ENCODE measurements around the gene PPP2R2B. TPM values are rescaled to one million over a fixed set of nuclear protein-coding genes. Genes with fewer than 3 reads are reported as not detected.

PPP2R2B gene
- total and polyA plus RNA-seq, 12 donors, result 0.35 to 11.7 (median 4.7) TPM

DNA sequence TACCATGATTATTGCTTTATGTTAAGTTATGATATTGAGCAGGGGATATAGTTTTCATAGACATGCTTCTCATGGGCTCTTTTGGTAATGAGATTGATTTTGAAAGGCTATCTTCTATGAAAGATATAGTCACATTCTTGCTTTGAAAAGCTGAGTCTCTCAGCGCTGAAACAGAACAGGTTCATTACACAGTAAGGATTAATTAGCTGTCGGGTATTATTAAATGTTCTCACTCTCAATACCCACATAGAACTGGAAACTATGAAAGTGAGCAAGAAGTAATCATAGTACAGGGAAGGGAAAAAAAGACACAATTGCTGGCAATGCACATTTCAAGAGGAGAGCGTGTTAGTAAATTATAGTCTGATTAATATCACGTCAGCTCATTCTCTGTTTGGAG is 190.9 kb downstream of the PPP2R2B start:
- H3K27me3 ChIP-seq, result no peaks in the 10 kb centered on the region
- H3K27ac ChIP-seq, result no peak overlapping the region
- WGBS, 4 donors, result 76 to 83% (median 79%) methylated on average over 4 of the region's 4 CpGs
- no peaks in the 10 kb centered on the region for H3K9me3 ChIP-seq (replicated peaks in 1 of 3)
- DNase-seq, result no peak
- H3K4me3 ChIP-seq, result no peak overlapping the region
- intact Hi-C loops (cut with DNase I), result no loop called here
- H3K4me1 ChIP-seq (replicated peaks in 1 of 2), result no peaks in the 10 kb centered on the region
- H3K36me3 ChIP-seq (replicated peaks in 1 of 2), result no peaks in the 10 kb centered on the region
- TF ChIP-seq, protein P1, sequence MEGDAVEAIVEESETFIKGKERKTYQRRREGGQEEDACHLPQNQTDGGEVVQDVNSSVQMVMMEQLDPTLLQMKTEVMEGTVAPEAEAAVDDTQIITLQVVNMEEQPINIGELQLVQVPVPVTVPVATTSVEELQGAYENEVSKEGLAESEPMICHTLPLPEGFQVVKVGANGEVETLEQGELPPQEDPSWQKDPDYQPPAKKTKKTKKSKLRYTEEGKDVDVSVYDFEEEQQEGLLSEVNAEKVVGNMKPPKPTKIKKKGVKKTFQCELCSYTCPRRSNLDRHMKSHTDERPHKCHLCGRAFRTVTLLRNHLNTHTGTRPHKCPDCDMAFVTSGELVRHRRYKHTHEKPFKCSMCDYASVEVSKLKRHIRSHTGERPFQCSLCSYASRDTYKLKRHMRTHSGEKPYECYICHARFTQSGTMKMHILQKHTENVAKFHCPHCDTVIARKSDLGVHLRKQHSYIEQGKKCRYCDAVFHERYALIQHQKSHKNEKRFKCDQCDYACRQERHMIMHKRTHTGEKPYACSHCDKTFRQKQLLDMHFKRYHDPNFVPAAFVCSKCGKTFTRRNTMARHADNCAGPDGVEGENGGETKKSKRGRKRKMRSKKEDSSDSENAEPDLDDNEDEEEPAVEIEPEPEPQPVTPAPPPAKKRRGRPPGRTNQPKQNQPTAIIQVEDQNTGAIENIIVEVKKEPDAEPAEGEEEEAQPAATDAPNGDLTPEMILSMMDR (IDR thresholded peaks at IDR 0.05), result no peak
- no peak for TF ChIP-seq POLR2A (IDR thresholded peaks at IDR 0.05)

DNA sequence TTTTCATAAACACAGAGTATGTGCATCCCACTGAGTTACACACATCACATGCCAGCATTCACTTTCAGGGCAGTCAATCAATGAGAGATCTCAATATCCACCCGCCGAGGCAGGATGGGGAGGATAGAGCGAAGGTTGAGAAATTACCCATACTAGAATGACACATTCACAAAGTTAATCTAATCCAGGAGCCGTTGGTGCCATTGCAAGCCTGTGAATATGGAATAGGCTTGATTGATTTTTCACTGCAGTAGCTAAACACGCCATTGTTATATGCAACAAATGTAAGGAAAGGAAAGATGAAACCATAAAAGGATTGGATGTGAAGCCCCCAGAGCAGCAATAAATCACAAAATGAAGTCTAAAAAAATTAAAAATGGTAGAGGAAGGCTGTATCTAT is 194.7 kb downstream of the PPP2R2B start:
- TF ChIP-seq POLR2A (IDR thresholded peaks at IDR 0.05), result no peak
- TF ChIP-seq, protein P1 (IDR thresholded peaks at IDR 0.05), result no peak

DNA sequence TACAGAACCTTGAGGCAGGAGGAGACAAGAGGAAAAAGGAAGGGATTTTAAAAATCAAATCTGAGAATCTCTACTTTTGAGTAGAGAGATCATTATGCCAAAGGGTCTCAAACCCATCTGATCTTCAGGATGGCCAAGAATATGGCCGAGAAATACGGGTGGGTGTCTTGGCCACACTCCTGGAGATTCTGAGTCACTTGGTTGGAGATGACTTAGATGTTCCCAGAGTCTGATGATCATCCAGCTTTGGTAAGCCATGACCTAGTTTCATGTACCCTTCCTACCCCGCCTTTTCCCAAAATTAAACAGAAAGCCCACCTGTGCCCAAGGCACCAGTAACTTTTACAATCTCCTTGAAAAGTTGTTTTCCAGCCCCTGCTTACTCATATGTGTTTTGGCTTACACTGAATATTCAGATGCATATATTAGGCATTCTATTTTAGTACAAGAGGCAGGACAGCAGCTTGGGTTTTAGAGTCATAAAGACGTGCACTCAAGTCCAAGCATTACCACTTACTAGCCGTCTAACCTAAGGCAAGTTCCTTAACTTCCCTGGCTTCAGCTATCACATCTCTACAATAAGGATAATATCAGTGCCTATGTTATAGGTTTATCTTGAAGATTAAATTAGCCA is 195.5 kb downstream of the PPP2R2B start:
- Histone ChIP-seq H3K9me3 (replicated peaks in 1 of 3) (no peaks in the 10 kb centered on the region), H3K27me3 (no peaks in the 10 kb centered on the region), H3K27ac (no peak overlapping the region), H3K4me1 (replicated peaks in 1 of 2) (peaks cover 0 to 6% of the 10 kb centered on the region in 2 donors), H3K36me3 (replicated peaks in 1 of 2) (no peaks in the 10 kb centered on the region), H3K4me3 (no peak overlapping the region)
- intact Hi-C loops (cut with DNase I), result no loop called here
- peak in 2 of 7 donors; percentile 29 to 32 for DNase-seq
- WGBS, 4 donors, result 66 to 78% (median 73%) methylated on average over 5 of the region's 5 CpGs
- no peak for TF ChIP-seq POLR2A (IDR thresholded peaks at IDR 0.05)
- TF ChIP-seq, protein P1 (IDR thresholded peaks at IDR 0.05), result no peak

More for the DNA sequence above, 194.7 kb downstream of the PPP2R2B start:
- H3K36me3 ChIP-seq (replicated peaks in 1 of 2), result no peaks in the 10 kb centered on the region
- H3K9me3 ChIP-seq (replicated peaks in 1 of 3), result no peaks in the 10 kb centered on the region
- H3K27ac ChIP-seq, result no peak overlapping the region
- 83 to 92% (median 85%) methylated on average over 5 of the region's 5 CpGs for WGBS, 4 donors
- no peak for DNase-seq
- H3K27me3 ChIP-seq, result no peaks in the 10 kb centered on the region
- intact Hi-C loops (cut with DNase I), result no loop called here
- no peak overlapping the region for H3K4me3 ChIP-seq
- H3K4me1 ChIP-seq (replicated peaks in 1 of 2), result peaks cover 0 to 6% of the 10 kb centered on the region in 2 donors

DNA sequence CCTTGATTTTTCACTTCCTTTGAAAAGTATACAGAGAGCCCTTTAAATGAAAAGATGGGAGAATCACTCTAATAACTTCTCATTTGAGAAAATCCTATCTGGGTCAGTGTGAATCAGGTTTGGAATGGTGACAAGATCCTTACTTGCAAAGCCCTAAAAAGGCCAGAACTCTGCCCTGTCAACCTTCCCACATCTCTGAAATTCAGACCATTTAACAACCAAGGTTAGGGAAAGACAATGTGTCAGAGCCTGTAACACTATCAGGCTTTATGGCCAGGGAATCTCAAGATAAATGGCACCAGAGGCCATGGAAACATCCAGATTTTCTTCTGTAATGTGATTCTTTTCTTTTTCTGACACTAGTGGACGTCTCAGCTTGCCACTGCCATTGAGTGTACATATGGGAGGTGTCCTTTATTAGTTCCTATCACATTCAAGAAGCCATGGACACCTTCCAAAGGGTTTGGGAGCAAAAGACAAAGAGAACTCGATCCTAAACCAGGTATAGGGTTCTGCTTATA is 196.9 kb downstream of the PPP2R2B start:
- TF ChIP-seq, protein P1 (IDR thresholded peaks at IDR 0.05), result no peak
- TF ChIP-seq POLR2A (IDR thresholded peaks at IDR 0.05), result no peak

More for the DNA sequence above, 196.9 kb downstream of the PPP2R2B start:
- Histone ChIP-seq H3K27me3 (no peaks in the 10 kb centered on the region), H3K27ac (no peak overlapping the region), H3K9me3 (replicated peaks in 1 of 3) (no peaks in the 10 kb centered on the region), H3K36me3 (replicated peaks in 1 of 2) (no peaks in the 10 kb centered on the region), H3K4me3 (no peak overlapping the region), H3K4me1 (replicated peaks in 1 of 2) (peaks cover 0 to 6% of the 10 kb centered on the region in 2 donors)
- 46 to 51% (median 48%) methylated on average over 2 of the region's 2 CpGs for WGBS, 4 donors
- intact Hi-C loops (cut with DNase I), result no loop called here
- DNase-seq, result peak in 2 of 7 donors; percentile 19 to 21
